PC-9 (cell line): ENCODE measurements around the gene STEAP1. TPM values are rescaled to one million over a fixed set of nuclear protein-coding genes. Genes with fewer than 3 reads are reported as not detected.
"Not testable (repeated sequence)": the region's sequence is repeated elsewhere in the genome, so short reads cannot be mapped to it uniquely, and the experiment has no call there.

ENCODE experiments used
- BruUV-seq: library from RNA; stranded (reverse); fragments of 400-500 nt; replicated peaks from 2 replicates; lab custom pipeline; 2021; lab: Mats Ljungman, UMichigan
- CTCF ChIA-PET: fragments of 300-600 bp; sonication (Branson Sonifier 250); formaldehyde crosslinking; loops from one replicate; lab custom pipeline; 2022; ENCODE audit warnings: antibody characterized with exemption; lab: Charles Lee
- POLR2A ChIA-PET: fragments of 300-600 bp; sonication (Branson Sonifier 250); formaldehyde crosslinking; loops from one replicate; lab custom pipeline; 2022; ENCODE audit warnings: antibody characterized with exemption; ENCODE audit not compliant: unreplicated experiment; lab: Charles Lee
- DNase-seq, 2 experiments: peaks; one replicate each; pipeline versions ENCODE4 v3.0.0 to v3.0.0-alpha.2; 2015 to 2022; ENCODE audit warnings: mixed read lengths in 1 of 2
- H2AFZ ChIP-seq: fragments of 200-600 bp; sonication (generic); 2 replicates; pipeline ENCODE4 v1.8.1; 2017; ENCODE audit warnings: antibody characterized with exemption
- H3F3A ChIP-seq: fragments of 200-600 bp; sonication (generic); 2 replicates; pipeline ENCODE4 v1.8.1; 2017; ENCODE audit warnings: antibody characterized with exemption, mild to moderate bottlenecking, low read depth; ENCODE audit not compliant: insufficient read depth
- H3K27ac ChIP-seq: fragments of 200-600 bp; sonication (generic); 2 replicates; pipeline ENCODE4 v1.6.1; 2016; ENCODE audit warnings: mixed run types
- H3K27me3 ChIP-seq: fragments of 200-600 bp; sonication (generic); 2 replicates; pipeline ENCODE4 v1.6.1; 2016; ENCODE audit warnings: low read depth, mixed run types; ENCODE audit not compliant: insufficient read depth
- H3K36me3 ChIP-seq: fragments of 200-600 bp; sonication (generic); 2 replicates; pipeline ENCODE4 v1.6.1; 2016; ENCODE audit warnings: low read depth, mixed run types
- H3K4me1 ChIP-seq: fragments of 200-600 bp; sonication (generic); replicated peaks from 2 replicates; pipeline ENCODE4 v1.6.1; 2016; ENCODE audit warnings: mixed run types; ENCODE audit not compliant: insufficient read depth
- H3K4me2 ChIP-seq: fragments of 200-600 bp; sonication (generic); 2 replicates; pipeline ENCODE4 v1.6.1; 2017; ENCODE audit warnings: mixed run types
- H3K4me3 ChIP-seq: fragments of 200-600 bp; sonication (generic); 2 replicates; pipeline ENCODE4 v1.6.1; 2016; ENCODE audit warnings: mixed run types
- H3K79me2 ChIP-seq: fragments of 200-600 bp; sonication (generic); 2 replicates; pipeline ENCODE4 v1.6.1; 2017; ENCODE audit warnings: low read depth, mixed run types
- H3K9me2 ChIP-seq: fragments of 200-600 bp; sonication (generic); 2 replicates; pipeline ENCODE4 v1.8.1; 2017; ENCODE audit warnings: mild to moderate bottlenecking; ENCODE audit not compliant: insufficient read depth
- H3K9me3 ChIP-seq: fragments of 200-600 bp; sonication (generic); 2 replicates; pipeline ENCODE4 v1.8.1; 2016; ENCODE audit warnings: low read depth; ENCODE audit not compliant: insufficient read depth
- H4K20me1 ChIP-seq: fragments of 200-600 bp; sonication (generic); 2 replicates; pipeline ENCODE4 v1.8.1; 2017; ENCODE audit not compliant: insufficient read depth
- EZH2 ChIP-seq: fragments of 200-600 bp; sonication (generic); IDR thresholded peaks from 2 replicates; pipeline ENCODE4 v1.8.0; 2017; ENCODE audit warnings: antibody characterized with exemption, low read depth
- intact Hi-C: fragments of 100-400 bp; cut with micrococcal nuclease; formaldehyde crosslinking; loops from one replicate; pipeline ENCODE4 v1.10.0; 2022; ENCODE audit not compliant: unreplicated experiment
- total RNA-seq: library from RNA; stranded (reverse); gene quantifications from 2 replicates; pipeline ENCODE4 v1.2.3, GENCODE V29; 2021
- TF ChIP-seq, protein P1 (sequence below): fragments of 200-600 bp; sonication (generic); conservative IDR thresholded peaks from 2 replicates; pipeline ENCODE4 v1.6.1; 2017; ENCODE audit warnings: mixed run types, antibody characterized with exemption, mild to moderate bottlenecking, moderate library complexity

STEAP1 gene
- total RNA-seq, 1 experiment from 2014 or later, result 6.5 TPM

DNA sequence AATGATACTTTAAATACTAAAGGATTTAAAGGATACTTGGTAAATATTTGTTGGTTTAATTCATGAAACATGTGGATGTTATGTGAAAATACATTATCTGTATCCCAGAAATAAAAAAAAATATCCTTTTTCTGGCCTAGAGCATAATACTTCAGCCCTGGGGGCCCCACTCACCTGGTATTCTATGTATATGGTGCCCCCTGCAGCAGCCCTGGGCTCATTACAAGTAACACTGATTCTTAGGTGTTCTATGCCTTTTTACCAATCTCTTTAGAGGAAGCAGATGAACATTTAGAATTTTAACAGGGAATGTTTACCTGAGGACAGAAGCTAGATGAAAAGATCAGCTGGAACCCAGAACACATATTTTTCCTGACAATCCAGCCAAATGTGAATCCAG lies 4.8 kb upstream of the STEAP1 start:
- H3K4me2 ChIP-seq, H3K4me1 ChIP-seq, H3K27ac ChIP-seq, H3K4me3 ChIP-seq, H3K9me2 ChIP-seq, H4K20me1 ChIP-seq, H3K9me3 ChIP-seq, H3F3A ChIP-seq, H3K36me3 ChIP-seq, H3K79me2 ChIP-seq, H3K27me3 ChIP-seq, POLR2A ChIA-PET, BruUV-seq, H2AFZ ChIP-seq: not testable (repeated sequence)
- intact Hi-C loops, result loop anchor here (10.0 kb wide), 1 partner anchor 1905 kb away; no protein-coding TSS in a partner anchor
- TF ChIP-seq, protein P1, sequence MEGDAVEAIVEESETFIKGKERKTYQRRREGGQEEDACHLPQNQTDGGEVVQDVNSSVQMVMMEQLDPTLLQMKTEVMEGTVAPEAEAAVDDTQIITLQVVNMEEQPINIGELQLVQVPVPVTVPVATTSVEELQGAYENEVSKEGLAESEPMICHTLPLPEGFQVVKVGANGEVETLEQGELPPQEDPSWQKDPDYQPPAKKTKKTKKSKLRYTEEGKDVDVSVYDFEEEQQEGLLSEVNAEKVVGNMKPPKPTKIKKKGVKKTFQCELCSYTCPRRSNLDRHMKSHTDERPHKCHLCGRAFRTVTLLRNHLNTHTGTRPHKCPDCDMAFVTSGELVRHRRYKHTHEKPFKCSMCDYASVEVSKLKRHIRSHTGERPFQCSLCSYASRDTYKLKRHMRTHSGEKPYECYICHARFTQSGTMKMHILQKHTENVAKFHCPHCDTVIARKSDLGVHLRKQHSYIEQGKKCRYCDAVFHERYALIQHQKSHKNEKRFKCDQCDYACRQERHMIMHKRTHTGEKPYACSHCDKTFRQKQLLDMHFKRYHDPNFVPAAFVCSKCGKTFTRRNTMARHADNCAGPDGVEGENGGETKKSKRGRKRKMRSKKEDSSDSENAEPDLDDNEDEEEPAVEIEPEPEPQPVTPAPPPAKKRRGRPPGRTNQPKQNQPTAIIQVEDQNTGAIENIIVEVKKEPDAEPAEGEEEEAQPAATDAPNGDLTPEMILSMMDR, result peak; percentile 70
- CTCF ChIA-PET, result interaction anchor here (0.7 kb wide), 1 partner anchor 381 kb away, joined by 4 read pairs; no protein-coding TSS in a partner anchor
- peak in 1 of 2 experiments; percentile 47 for DNase-seq

DNA sequence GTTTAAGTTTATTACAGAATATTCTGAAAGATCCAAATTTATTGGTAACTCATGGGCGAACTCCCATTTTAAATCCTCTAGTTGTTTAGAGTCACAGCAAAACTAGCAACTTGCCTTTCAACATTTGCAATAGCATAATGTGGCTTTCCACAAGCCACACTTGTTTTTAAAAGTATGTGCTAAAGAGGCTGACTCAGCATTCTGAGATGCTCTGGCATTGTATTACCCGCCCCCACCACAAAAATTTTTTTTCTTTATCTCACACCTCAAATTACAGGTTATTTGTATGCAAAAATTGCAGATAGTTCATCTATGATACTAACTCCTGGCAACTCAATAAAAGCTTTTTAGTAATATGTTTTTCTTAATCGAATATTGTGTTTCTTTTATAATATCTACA lies 2.4 kb upstream of the STEAP1 start:
- H3K27ac ChIP-seq, H3K79me2 ChIP-seq, H3K4me3 ChIP-seq, BruUV-seq, H2AFZ ChIP-seq, H3K9me3 ChIP-seq, H4K20me1 ChIP-seq, H3K27me3 ChIP-seq, H3K9me2 ChIP-seq, H3K4me2 ChIP-seq, CTCF ChIA-PET, H3K36me3 ChIP-seq, H3K4me1 ChIP-seq, H3F3A ChIP-seq, POLR2A ChIA-PET, DNase-seq: not testable (repeated sequence)
- intact Hi-C loops, result loop anchor here (5.0 to 10.0 kb wide), 2 partner anchors 473 to 880 kb away; no protein-coding TSS in a partner anchor

DNA sequence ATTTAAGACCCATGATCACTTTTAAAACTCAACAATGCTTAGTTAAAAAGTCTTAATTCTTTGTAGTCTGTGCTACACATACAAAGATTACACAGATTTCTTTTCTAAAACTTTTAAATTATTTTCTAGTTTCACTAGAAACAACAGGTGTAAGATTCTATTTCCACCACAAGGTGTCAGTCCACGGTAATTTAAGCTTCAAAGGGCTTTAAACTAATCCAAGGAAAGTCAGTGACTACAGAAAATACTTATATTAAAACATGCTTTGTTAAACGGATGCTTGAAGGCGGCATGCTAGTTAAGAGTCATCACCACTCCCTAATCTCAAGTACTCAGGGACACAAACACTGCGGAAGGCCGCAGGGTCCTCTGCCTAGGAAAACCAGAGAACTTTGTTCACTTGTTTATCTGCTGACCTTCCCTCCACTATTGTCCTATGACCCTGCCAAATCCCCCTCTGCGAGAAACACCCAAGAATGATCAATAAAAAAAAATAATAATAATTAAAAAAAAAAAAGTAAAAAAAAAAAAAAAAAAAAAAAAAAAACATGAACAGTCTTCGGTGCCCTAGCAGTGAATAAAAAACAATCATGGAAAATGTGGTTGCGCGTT lies 1.5 kb upstream of the STEAP1 start:
- H3K36me3 ChIP-seq, H3K4me1 ChIP-seq, H2AFZ ChIP-seq, H3K4me2 ChIP-seq, BruUV-seq, POLR2A ChIA-PET, H4K20me1 ChIP-seq, H3K9me2 ChIP-seq, H3K27ac ChIP-seq, H3K4me3 ChIP-seq, H3K79me2 ChIP-seq, H3K9me3 ChIP-seq, H3K27me3 ChIP-seq, H3F3A ChIP-seq: not testable (repeated sequence)
- intact Hi-C loops, result loop anchor here (5.0 to 10.0 kb wide), 2 partner anchors 472 to 880 kb away; no protein-coding TSS in a partner anchor
- CTCF ChIA-PET, result interaction anchor here (0.6 kb wide), 2 partner anchors 85 to 1412 kb away, joined by 3 read pairs; no protein-coding TSS in a partner anchor
- TF ChIP-seq, protein P1, result peak; percentile 80
- DNase-seq, result peak; percentile 30 to 73

DNA sequence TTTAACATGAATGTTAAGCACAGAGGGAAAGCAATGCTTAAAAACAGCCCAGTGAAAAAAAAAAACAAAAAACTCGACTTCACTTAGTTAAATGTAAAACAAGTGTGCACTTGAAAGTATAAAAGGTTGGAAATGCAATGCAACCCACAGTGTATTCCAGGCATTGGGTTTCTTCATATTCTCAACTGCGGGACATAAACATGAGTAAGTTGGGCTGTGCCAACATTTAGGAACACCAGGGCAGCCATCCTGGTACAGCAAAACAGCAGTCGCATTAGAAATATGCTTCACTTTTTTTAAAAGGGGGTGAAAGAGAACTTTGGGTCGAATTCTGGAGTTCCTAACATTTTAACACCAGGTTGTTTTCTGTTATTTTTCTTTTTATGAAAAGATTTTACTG lies 937 bp downstream of the STEAP1 start:
- TF ChIP-seq, protein P1, result no peak
- TF ChIP-seq EZH2, result no peak
- H3K27me3 ChIP-seq, result no peaks in the 10 kb centered on the region
- DNase-seq, result no peak
- peak overlapping the region; percentile 77; the same call in 1 of the 2 replicates for H3K4me3 ChIP-seq
- no TSS peak for BruUV-seq
- peaks cover 17% of the 10 kb centered on the region for H3K4me1 ChIP-seq
- peak overlapping the region; percentile 89 for H3K4me2 ChIP-seq
- H3K9me2 ChIP-seq, result no peaks in the 10 kb centered on the region
- H3K36me3 ChIP-seq, result no peaks in the 10 kb centered on the region
- H3F3A ChIP-seq, result peaks cover 7% of the 10 kb centered on the region; the same call in 1 of the 2 replicates
- H3K9me3 ChIP-seq, result no peaks in the 10 kb centered on the region
- POLR2A ChIA-PET, result no interaction called here
- intact Hi-C loops, result loop anchor here (10.0 kb wide), 1 partner anchor 470 kb away; no protein-coding TSS in a partner anchor
- H2AFZ ChIP-seq, result no peak overlapping the region
- no peaks in the 10 kb centered on the region for H3K79me2 ChIP-seq
- H3K27ac ChIP-seq, result no peak overlapping the region
- CTCF ChIA-PET, result no interaction called here
- H4K20me1 ChIP-seq, result no peaks in the 10 kb centered on the region

DNA sequence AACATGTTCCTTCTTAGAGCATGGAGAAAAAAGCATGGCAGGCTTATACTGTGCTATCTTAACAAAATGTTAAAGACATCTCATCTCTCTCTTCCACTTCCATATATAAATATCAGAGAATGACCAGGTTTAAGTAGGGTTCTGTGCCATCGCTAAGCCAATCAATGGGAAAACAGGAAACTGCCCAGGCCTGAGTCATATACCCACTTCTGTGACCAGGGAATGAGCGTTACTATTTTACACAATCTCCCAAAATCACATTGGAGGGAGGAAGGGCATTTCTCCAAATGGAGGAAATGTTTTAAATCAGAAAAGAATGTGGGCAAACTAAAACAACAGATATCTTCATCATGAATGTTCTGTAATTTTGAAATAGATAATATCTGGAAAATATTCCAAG lies 3.1 kb downstream of the STEAP1 start:
- Histone ChIP-seq H3K4me2 (peak overlapping the region; percentile 54), H3K27ac (peak overlapping the region; percentile 24), H3K4me1 (peaks cover 17% of the 10 kb centered on the region)
- H3K36me3 ChIP-seq, H2AFZ ChIP-seq, H3K9me3 ChIP-seq, H3F3A ChIP-seq, H3K4me3 ChIP-seq, H3K79me2 ChIP-seq, H4K20me1 ChIP-seq, BruUV-seq, CTCF ChIA-PET, H3K27me3 ChIP-seq, DNase-seq, H3K9me2 ChIP-seq, POLR2A ChIA-PET: not testable (repeated sequence)
- intact Hi-C loops, result loop anchor here (10.0 kb wide), 1 partner anchor 467 kb away; no protein-coding TSS in a partner anchor
